Mucosa of descending colon (tissue), 3 donors: ENCODE results near the gene UBR3. TPM values are rescaled to one million over a fixed set of nuclear protein-coding genes. Genes with fewer than 3 reads are reported as not detected.
"Not testable (repeated sequence)": the region's sequence is repeated elsewhere in the genome, so short reads cannot be mapped to it uniquely, and the experiment has no call there.

ENCODE experiments used
- ATAC-seq: fragments of 200-7000 bp; cut with Tn5 transposase; one replicate; pipeline ENCODE4 v1.9.1; 2020; ENCODE audit warnings: mild to moderate bottlenecking, moderate library complexity
- DNase-seq, 3 donors: peaks; one replicate each; pipeline ENCODE4 v3.0.0-alpha.2; 2020
- H3K36me3 ChIP-seq: fragments of 200-600 bp; one replicate; pipeline ENCODE4 v1.8.0; 2021; ENCODE audit warnings: low read depth, mild to moderate bottlenecking
- H3K4me1 ChIP-seq: fragments of 200-600 bp; one replicate; pipeline ENCODE4 v1.8.0; 2021; ENCODE audit warnings: low read depth, mild to moderate bottlenecking
- H3K4me3 ChIP-seq: fragments of 200-600 bp; one replicate; pipeline ENCODE4 v1.8.0; 2021; ENCODE audit warnings: mild to moderate bottlenecking
- H3K9me3 ChIP-seq: fragments of 200-600 bp; one replicate; pipeline ENCODE4 v1.8.0; 2021; ENCODE audit warnings: mild to moderate bottlenecking
- intact Hi-C, 2 donors: fragments of 100-400 bp; cut with DNase I in 1 of 2; cut with micrococcal nuclease in 1 of 2; formaldehyde crosslinking; loops; one replicate each; pipeline versions ENCODE4 v1.11.0 to v1.11.1; 2022; cut with DNase I, micrococcal nuclease
- total RNA-seq, 3 donors: library from RNA; stranded (reverse); fragmentation: NEBNext Ultra II Directional in 2 of 3; extraction: Animal tissue kit (Norgen Biotek cat#: 25700) in 2 of 3; gene quantifications; one replicate each; pipeline versions ENCODE4 v1.2.1 to v1.2.4, GENCODE V29; 2021 to 2023
- TF ChIP-seq, protein P1 (sequence below): fragments of 200-600 bp; IDR thresholded peaks from one replicate; pipeline ENCODE4 v1.8.0; 2022; ENCODE audit warnings: antibody characterized with exemption, mild to moderate bottlenecking
- donor health status: DM: no; HTN: no; CAD: no; lungs with moderate emphysema.
- donor health status: DM: no; HTN: no; CAD: no.
- donor health status: DM: no; HTN: yes; CAD: no.

UBR3 gene
- total RNA-seq, 3 donors from 2014 or later: 32.5 to 65.8 (median 39.6) TPM

DNA sequence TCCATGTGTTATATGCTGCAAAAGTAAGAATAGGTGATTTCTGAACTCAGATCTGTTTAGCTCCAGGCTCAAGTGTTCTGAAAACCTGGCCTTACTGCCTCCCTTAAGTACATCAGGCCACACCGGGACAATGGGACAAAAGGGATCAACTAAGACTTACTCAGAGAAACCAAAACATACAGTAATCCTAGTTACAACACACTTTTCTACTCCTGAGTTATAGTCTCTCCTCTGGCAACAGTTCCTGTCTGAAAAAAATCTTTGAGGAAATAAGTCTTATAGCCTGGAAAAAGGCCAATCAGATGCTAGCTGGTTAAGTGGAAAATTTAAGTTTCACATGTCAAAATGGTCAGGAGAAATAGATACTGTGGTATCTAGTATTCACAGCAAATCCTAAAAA is 8.1 kb upstream of the UBR3 start:
- H3K9me3 ChIP-seq: no peaks in the 10 kb centered on the region
- TF ChIP-seq, protein P1, sequence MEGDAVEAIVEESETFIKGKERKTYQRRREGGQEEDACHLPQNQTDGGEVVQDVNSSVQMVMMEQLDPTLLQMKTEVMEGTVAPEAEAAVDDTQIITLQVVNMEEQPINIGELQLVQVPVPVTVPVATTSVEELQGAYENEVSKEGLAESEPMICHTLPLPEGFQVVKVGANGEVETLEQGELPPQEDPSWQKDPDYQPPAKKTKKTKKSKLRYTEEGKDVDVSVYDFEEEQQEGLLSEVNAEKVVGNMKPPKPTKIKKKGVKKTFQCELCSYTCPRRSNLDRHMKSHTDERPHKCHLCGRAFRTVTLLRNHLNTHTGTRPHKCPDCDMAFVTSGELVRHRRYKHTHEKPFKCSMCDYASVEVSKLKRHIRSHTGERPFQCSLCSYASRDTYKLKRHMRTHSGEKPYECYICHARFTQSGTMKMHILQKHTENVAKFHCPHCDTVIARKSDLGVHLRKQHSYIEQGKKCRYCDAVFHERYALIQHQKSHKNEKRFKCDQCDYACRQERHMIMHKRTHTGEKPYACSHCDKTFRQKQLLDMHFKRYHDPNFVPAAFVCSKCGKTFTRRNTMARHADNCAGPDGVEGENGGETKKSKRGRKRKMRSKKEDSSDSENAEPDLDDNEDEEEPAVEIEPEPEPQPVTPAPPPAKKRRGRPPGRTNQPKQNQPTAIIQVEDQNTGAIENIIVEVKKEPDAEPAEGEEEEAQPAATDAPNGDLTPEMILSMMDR: no peak
- ATAC-seq (no peak), DNase-seq (no peak)
- no peak overlapping the region for H3K4me3 ChIP-seq
- no peaks in the 10 kb centered on the region for H3K36me3 ChIP-seq
- peaks cover 11% of the 10 kb centered on the region for H3K4me1 ChIP-seq
- intact Hi-C loops: no loop called here

DNA sequence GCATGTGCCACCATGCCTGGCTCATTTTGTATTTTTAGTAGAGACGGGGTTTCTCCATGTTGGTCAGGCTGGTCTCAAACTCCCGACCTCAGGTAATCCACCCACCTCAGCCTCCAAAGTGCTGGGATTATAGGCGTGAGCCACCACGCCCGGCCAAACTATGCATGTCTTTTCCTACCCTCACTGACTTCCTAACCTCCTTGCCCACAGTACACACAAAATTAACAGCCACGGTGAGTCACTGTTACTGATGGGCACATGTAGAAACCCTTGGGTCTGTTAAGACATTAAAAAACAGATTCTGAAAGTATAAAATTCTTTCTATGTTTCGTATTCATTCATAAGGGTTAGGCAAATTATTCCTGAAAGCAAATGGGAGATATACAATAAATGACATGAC is 7.2 kb upstream of the UBR3 start:
- H3K36me3 ChIP-seq, intact Hi-C loops, H3K4me3 ChIP-seq, DNase-seq, ATAC-seq, H3K9me3 ChIP-seq: not testable (repeated sequence)
- peaks cover 15% of the 10 kb centered on the region for H3K4me1 ChIP-seq

DNA sequence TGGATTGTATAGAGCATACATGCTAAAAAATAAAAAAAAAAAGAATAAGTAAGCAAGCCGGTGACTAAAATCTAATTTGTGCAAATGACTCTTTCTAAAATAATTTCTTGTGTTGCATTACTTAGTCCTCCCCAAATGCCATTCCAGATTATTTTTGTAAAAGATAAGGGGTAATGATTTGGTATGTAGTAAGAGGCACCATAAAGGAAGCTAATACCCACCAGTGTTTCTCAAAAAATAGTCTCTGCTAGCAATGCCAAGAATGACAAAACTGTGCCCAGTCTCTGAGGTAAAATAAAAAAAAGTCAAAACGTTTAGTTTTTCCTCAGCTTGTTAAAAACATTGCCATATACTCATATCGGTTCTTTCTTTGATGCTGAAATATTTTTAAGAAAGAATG is 5.2 kb upstream of the UBR3 start:
- intact Hi-C loops: no loop called here
- no peak overlapping the region for H3K4me3 ChIP-seq
- peaks cover 17% of the 10 kb centered on the region for H3K4me1 ChIP-seq

DNA sequence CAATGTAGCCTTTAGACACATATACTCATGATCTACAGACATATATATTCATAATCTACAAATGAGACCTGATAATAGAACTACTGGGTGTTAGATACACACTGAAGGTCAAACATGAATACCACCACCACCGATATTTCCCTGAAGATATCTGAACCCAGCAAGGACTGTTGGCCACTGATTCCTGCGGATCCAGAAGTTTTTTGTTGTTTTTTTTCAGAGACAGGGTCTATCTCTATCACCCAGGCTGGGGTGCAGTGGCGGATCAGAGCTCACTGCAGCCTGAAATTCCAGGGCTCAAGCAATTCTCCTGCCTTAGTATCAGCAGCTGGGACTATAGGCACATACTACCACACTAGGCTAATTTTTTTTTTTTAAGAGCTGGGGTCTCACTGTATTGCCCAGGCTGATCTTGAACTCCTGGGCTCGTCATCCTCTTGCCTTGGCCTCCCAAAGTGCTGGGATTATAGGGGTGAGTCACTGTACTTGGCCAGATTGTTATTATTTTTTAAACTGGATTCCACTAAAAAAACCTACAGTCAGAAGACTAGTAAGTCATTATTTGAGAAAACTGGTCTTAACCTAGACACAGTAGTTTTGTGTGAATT is 4.4 kb upstream of the UBR3 start:
- no peaks in the 10 kb centered on the region for H3K36me3 ChIP-seq
- no peak for ATAC-seq
- TF ChIP-seq, protein P1: no peak
- H3K4me1 ChIP-seq: peaks cover 17% of the 10 kb centered on the region
- DNase-seq: no peak
- intact Hi-C loops: no loop called here
- H3K4me3 ChIP-seq: no peak overlapping the region
- no peaks in the 10 kb centered on the region for H3K9me3 ChIP-seq

More for the DNA sequence above, 5.2 kb upstream of the UBR3 start:
- DNase-seq (no peak), ATAC-seq (no peak)
- Histone ChIP-seq H3K36me3 (no peaks in the 10 kb centered on the region), H3K9me3 (no peaks in the 10 kb centered on the region)
- TF ChIP-seq, protein P1: no peak

DNA sequence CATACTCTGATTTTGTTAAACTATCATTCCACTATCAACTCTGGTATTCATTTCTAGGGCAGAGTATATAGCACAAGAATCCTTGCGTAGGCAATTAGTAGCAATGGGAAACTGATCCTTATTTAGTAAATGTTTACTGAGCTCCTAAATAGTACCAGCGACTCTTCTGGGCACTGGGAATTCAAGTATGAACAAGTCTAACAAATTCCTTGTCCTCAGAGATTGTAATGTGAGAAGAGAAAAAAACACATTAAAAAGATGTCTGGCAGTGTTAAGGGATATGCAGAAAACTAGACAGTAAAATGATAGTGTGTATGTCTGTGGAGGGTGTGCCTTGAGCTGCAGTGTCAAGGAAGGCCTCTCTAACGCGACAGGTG is 3.3 kb upstream of the UBR3 start:
- Histone ChIP-seq H3K9me3 (no peaks in the 10 kb centered on the region), H3K36me3 (no peaks in the 10 kb centered on the region), H3K4me1 (peaks cover 17% of the 10 kb centered on the region), H3K4me3 (peak overlapping the region; percentile 47)
- intact Hi-C loops: no loop called here
- no peak for DNase-seq
- no peak for ATAC-seq
- TF ChIP-seq, protein P1: no peak

DNA sequence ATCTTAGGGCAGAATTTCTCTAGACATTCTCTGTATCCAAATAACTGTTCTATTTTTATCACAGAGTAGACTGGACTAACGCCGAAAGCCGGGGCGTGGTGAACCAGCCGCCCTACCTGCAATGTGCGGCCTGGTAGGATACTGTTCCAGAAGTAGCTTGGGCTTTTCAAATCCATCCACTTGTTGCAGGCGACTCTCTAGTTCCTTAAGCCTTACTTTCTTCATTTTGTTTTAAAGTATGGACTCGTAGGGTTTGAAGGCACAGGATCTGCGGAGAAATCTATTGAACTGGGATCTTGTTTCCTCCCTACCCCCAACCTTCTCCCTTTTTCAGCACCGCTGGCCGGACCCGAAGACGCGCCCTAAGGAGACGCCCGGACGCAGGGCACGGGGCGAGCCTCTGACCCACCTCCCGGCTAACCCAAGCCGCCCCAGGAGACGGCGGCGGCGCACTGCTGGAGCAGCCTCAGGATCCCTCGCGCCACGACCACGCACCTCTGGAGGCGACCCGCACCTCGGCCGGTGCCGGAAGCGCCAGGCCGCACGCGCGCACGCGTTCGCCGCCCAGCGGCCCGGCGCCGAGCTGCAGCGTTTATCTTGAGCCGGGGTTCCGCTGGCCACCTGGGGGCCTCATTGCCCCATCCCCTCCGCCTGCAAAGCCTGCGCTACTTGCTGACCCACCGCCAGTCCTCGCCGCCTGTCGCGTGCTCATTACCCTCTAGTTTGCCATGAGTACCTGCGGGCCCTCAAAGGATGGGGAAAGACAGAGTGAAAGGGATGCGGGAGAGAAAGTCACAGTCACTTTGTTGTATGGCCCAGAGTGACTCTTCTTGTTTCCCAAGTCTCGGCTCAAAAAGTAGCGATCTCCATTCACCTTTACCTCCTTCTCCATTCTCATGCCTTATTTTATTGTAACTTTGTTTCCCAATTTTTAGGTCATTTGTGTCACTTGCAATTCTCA is 2.6 kb upstream of the UBR3 start, which contains the start of gene METTL5:
TSS of gene METTL5 (minus strand) at position 533 of the 961 bp plus-strand sequence. CDS start at position 225, 308 bp downstream.
- intact Hi-C loops: no loop called here
- Histone ChIP-seq H3K4me1 (peaks cover 17% of the 10 kb centered on the region), H3K4me3 (peak within 1 kb of the TSS; percentile 47), H3K9me3 (no peaks in the 10 kb centered on the region), H3K36me3 (no peaks in the 10 kb centered on the region)
- DNase-seq (peak; percentile 83 to 90 (median 88)), ATAC-seq (peak; percentile 89)
- TF ChIP-seq, protein P1: peak; percentile 94
